ENCODE results near the gene CNN1.
A peak's percentile ranks its signal among the peaks of the same experiment; 100 is the strongest.

Gene CNN1

GRCh38 chr19:11538232-11539036, at the start of gene CNN1:
CNN1 (plus strand) TSS chr19:11538851; CDS start chr19:11538928, 77 bp downstream.
- DNase-seq = peak; percentile 76

- no peak for DNase-seq
These were observed 49.3 kb upstream of the CNN1 start for GRCh38 chr19:11489378-11489777.

DNA sequence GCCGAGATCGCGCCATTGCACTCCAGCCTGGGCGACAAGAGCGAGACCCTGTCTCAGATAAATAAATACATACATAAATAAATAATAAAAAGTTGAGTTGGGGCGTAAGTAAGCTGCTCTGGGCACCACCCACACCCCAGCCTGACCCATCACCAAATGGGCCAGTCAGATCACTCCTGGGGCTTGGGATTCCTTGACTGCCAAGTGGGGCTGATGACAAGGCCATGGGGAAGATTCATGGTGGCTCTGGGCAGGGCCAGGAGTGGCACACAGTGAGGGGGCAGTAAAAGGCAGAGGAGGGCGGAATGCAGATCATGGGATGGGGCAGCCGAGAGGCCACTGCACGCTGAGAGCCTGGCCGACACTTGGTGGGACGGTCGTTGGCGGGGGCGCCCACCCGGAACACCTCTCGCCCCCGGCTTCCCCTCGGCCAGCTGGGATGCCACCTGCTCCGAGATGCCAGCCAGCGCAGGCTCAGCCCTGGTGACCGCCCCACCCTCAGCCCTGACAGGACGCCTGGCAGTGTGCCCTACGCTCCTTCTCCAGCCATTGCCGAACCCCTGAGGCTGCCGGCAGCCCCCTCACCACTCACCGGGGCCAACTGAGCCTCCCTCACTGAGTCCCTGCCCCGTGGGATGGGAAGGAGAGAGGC, 43.9 kb upstream of the CNN1 start:
- no peak for DNase-seq

- no peak for DNase-seq
These were observed 43.2 kb upstream of the CNN1 start for GRCh38 chr19:11495481-11495880.

GRCh38 chr19:11495885-11496284, 42.8 kb upstream of the CNN1 start:
- DNase-seq = no peak

- DNase-seq = peak; percentile 97
These were observed 42.1 kb upstream of the CNN1 start for GRCh38 chr19:11496391-11497163.

DNA sequence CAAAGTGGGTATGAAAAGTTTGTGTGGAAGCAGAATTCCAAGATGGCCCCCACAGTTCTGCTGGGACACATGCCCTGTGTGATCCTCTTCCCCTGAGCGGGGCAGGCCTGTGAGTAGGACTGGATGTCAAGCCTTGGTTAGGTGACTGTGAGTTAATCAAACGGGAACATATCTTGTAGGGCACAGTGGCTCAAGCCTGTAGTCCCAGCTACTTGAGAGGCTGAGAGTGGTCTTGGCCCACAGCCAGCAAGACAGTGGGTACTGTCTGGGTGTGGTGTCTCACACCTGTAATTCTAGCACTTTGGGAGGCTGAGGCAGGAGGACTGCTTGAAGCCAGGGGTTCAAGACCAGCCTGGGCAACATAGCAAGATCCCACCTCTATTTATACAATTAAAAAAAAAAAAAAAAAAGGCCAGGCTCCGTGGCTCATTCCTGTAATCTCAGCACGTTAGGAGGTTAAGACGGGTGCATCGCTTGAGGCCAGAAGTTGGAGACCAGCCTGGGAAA, 39.4 kb upstream of the CNN1 start:
- no peak for DNase-seq

DNA sequence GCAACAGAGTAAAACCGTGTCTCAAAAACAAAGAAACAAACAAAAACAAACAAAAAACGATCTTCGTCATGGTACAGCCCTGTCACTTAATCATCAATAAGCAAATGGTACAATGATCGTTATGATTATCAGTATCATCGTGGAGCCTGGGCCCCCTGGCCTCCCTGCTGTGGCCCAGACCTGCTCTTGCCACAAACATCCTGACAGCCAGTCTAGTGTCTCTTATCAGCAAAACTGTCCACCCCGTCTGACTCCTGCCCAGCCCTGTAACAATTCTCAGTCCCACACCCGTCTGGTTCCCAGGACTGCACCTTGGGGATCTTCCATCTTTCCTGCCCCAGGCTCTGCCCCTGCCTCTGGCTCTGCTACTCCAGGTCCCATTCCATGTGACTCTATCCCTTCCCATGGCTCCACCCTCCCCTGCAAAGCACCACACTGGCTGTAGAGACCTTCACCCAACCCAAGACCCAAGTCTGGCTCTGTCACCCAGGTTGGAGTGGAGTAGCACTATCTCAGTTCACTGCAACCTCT, 38.7 kb upstream of the CNN1 start:
- DNase-seq = peak; percentile 85

DNA sequence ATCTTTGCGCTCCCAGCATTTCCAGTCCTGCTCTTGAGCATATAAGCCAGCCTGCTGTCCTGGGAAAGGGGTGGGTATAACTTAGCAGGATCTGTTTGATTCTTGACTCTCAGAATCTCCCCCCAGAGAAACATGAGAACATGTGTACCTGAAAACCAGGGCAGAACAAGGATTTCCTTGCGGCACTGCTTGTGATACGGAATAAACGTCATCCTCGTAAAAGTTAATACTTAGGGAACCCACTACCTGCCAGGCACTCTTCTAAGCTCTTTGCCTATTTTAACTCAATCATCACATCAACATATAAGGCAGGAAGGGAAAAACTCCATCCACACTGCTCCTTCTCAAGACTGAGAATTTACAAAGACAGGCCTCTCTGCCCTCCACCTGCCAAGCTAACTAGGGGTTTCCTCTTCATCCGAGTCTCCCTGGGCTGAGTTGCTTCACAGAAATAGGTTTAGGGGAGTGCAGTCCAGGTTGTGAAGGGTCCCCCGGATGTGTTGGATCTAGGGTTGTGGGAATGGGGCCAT, 34.1 kb upstream of the CNN1 start:
- no peak for DNase-seq

DNA sequence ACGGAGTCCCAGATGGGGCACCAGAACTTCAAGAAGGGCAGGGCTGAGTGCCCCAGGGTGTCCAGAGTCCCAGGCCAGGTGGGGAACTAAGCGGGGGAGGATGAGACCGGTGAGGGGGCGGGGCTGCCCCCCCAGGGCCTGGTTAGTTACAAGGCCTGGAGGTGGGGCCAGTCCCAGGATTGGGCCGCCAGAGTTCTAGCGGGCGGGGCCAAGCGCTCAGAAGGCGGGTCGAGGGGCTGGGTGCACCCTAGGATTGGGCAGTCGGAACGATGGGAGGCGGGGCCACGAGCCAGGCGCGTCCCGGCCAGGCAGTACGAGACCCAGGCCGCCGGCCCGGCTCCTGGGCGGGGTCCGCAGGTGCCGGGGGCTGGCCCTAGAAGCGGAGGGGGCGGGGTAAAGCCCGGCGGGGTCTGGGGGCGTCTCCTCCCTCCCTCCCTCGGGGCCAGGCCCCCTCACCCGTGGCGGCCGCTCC, 33.6 kb upstream of the CNN1 start:
- DNase-seq = peak; percentile 100

GRCh38 chr19:11505504-11506100, 33.0 kb upstream of the CNN1 start, which contains the start of gene ZNF653:
ZNF653 (minus strand) TSS chr19:11505839; CDS start chr19:11505786, 53 bp downstream.
- peak; percentile 100 for DNase-seq

DNA sequence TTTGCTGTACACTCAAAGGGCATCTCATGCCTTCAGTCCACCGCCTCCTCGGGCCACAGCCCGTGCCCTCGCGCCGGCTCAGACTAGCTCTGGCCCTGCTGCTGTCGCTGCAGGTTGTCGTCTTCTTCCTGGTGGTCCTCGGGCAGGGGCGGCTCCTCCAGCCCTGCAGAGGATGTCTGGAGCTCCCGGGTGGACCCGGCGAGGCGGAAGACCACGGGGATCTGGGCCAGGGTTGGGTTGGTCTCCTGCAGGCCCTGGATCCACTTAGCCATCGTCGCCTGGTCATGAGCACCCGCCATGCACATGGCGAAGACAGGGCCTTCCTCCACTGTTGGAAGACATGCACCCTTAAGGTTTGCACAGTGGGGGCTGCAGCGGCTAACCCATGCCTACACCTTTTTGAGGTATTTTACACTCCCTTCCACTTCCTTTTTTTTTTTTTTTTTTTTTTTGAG, 32.5 kb upstream of the CNN1 start:
- DNase-seq = peak; percentile 69

- DNase-seq = no peak
These were observed 31.7 kb upstream of the CNN1 start for GRCh38 chr19:11506967-11507366.

DNA sequence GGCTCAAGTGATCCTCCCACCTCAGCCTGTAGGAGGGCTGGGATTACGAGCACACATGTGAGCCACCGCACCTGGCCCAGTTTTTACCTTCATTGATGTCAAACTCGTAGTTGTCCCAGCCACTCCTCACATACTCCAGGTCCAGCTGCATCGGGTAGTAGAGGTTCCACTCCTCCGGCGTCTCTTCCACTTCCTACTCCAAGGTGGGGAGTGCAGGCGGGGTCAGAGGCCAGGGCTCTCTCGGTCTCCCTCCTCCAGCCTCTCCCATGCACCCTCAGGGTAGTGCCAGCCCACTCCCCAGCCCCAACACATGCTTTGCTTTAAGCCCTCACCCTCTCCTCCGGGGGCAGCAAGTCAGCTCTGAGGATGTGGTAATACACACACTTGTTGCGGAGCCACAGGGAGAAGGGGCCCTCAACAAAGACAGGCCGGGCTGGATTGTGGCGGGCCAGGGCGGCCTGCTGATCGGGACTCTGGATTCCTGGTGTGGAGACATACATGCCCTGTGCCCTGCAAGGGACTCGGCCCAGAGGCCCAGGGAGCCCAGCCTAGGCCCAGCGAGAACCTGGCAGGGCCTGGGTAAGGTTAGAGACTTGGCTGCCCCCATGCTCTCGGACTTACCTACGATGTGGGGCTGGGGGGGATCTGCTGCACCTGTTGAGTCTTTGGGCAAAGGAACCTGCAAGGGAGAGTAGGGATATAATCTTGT, 31.1 kb upstream of the CNN1 start:
- DNase-seq = no peak

GRCh38 chr19:11510444-11510843, 28.2 kb upstream of the CNN1 start:
- no peak for DNase-seq

GRCh38 chr19:11513946-11514345, 24.7 kb upstream of the CNN1 start:
- no peak for DNase-seq

DNA sequence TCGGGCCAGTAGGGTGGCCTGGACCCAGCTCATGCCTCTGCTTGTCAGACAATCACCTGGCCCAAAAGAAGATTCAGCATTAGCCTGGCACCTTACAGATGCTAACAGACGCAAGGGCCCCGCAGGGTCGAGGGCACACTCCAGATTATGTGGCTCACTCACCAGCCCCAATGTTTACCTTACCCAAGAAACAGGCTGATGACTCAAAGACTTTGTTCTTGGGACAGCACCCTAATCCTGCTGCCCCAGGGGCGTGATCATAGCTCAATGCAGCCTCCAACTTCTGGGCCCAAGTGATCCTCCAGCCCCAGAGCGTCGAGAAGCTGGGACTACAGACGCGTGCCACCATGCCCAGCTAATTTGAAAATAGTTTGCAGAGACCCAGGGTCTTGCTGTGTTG, 19.5 kb upstream of the CNN1 start:
- DNase-seq = no peak

DNA sequence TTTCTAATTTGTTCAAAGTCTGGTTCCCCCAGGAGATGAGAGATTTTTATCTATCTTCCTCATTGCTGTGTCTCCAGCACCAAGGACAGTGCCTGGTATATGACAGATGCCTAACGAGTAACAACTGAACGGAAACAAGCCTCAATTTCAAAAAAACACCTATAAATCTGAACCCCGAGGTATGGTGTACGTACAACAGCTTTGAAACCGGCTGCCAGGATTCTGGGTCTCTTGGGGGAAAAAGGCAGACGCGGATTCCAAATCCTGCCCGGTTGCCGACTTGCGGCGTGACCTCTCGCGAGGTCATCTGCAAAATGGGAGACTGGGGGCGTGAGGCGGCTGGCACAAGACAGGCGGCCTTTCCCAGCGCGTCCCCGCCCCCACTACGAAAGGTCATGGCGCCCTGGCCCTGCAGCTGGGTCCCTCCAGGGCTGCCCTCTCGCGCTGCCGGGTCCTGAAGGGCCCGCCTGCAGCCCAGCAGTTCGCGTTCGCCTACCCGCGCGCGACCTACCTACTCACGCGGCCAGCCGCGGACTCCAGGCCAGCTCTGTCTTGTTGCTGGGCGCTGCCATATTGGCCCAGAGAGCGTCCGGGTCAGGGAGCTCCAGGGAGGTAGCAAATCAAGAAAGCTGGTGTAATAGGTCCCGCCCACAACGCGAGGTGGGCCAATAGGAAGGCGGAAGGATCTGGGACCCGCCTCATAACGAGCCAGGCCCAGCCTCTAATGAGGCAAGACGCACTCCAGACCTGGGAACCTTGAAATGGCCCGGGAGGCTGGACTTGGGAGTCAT, 9.9 kb upstream of the CNN1 start, which contains the start of gene ECSIT:
TSS of gene ECSIT (minus strand) at position 584 of the 791 bp plus-strand sequence. CDS start 9,964 bp downstream, outside the sequence.
- peak; percentile 100 for DNase-seq

DNA sequence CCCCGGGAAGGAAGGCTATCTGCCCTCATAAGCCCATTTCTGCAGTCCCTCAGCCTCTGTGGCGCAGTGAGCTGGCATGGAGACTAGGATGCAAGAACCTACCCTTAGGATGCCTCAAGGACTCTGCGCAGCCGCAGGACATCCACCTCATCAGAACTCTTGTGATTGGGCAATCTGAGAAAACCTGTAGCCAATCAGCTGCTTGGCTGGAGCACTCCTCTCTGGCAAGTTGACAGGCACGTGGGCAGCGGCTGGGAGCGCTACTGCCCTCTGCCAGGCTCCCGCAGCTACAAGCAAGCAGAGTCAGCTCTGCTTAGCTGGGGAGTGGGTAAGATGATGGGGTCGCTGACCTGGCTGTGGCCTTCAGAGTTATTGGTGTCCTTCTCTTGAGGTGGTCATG, 8.2 kb upstream of the CNN1 start:
- DNase-seq = peak; percentile 100

GRCh38 chr19:11534538-11534937, 4.1 kb upstream of the CNN1 start:
- peak; percentile 74 for DNase-seq
